ENCODE measurements around the gene KIF22.
"Not testable (repeated sequence)": the region's sequence is repeated elsewhere in the genome, so short reads cannot be mapped to it uniquely, and the experiment has no call there.

Gene KIF22

GRCh38 chr16:29815793-29816693, 25.5 kb downstream of the KIF22 start, which contains the start of gene PAGR1:
PAGR1 (plus strand) TSS chr16:29816152; CDS start chr16:29816526, 374 bp downstream.
- peak; percentile 100 for DNase-seq

DNA sequence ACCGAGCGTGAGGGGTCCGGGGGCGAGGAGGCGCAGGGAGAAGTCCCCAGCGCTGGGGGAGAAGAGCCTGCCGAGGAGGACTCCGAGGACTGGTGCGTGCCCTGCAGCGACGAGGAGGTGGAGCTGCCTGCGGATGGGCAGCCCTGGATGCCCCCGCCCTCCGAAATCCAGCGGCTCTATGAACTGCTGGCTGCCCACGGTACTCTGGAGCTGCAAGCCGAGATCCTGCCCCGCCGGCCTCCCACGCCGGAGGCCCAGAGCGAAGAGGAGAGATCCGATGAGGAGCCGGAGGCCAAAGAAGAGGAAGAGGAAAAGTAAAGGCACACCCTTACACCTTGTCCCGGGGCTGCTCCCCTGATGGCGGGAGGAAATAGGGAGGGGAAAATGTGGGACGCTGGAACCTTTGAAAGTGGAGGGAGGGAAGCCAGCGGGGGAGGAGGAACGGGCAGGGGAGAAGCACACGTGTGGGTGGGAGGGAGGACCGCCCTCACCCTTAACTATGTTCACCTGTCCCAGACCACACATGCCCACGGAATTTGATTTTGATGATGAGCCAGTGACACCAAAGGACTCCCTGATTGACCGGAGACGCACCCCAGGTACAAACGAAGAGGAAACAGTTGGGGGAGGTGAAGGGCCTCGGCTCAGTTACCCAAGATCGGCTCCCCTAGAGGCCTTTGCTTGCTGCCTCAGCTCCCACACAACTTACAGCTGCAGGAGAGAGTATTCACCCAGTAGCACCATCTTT, 26.3 kb downstream of the KIF22 start:
- peak; percentile 74 for DNase-seq

DNA sequence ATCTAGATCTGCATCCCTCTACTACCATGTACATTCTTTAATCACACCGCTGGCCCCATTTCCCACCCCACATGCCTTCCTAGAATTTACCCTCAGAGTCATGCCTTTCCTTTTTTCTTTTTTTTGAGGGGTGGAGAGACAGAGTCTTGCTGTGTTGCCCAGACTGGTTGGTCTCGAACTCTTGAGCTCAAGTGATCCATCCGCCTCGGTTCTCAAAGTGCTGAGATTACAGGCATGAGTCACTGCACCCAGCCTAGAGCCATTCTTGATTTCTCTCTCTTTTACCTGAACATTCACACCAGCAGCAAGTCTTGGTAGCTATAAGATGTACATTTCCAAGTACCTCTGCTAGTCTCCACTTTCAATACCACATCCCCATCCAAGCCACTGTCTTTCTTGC, 27.5 kb downstream of the KIF22 start:
- no peak for DNase-seq

DNA sequence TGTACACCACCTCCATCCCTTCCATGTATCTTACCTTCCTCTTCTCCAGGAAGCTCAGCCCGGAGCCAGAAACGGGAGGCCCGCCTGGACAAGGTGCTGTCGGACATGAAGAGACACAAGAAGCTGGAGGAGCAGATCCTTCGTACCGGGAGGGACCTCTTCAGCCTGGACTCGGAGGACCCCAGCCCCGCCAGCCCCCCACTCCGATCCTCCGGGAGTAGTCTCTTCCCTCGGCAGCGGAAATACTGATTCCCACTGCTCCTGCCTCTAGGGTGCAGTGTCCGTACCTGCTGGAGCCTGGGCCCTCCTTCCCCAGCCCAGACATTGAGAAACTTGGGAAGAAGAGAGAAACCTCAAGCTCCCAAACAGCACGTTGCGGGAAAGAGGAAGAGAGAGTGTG, 29.0 kb downstream of the KIF22 start:
- DNase-seq: no peak

DNA sequence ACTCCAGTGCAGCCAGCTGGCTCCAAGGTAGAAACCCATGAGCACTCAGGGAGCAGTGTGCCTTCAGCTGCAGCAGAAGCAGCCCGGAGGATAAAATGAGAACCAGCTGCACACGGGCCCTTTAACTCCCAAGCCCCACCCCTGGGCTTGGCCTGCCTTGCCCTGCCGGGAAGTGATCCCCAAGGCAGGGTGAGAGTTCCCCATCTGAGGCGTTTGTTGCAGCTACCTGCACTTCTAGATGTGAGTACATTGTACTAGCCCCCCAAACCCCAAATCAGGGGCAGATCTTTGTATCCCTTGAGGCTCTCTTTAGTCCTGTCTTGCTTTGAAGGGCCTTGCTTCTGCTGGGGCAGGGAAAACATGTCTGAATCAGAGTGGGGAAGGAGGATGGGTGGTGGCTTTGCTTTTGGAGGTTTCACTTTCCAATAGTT, 29.7 kb downstream of the KIF22 start, which contains the start of gene MVP:
MVP (plus strand) TSS at position 192 of the 431 bp plus-strand sequence. CDS start 10,088 bp downstream, outside the sequence.
- DNase-seq: peak; percentile 72

- no peak for DNase-seq
These were observed 30.4 kb downstream of the KIF22 start for GRCh38 chr16:29820730-29821642.

DNA sequence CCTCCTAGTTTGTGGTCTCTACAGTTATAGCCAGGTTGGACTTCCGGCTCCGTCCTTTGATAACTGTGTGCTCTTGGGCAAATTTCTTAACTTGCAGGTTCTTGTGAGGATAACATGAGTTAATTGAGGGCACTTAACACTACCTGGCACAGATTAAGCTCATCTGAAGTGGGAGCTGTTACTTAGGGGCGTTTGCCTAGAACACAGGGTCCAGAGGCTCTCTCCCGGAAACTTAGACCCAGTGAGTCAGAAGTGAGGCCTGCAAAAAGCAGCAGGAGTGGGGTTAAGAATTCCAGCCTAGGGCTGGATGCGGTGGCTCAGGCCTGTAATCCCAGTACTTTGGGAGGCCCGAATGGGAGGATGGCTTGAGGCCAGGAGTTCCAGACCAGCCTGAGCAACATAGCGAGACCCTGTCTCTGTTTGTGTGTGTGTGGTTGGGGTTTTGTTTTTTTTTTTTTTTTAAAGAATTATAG, 31.1 kb downstream of the KIF22 start:
- DNase-seq: no peak

DNA sequence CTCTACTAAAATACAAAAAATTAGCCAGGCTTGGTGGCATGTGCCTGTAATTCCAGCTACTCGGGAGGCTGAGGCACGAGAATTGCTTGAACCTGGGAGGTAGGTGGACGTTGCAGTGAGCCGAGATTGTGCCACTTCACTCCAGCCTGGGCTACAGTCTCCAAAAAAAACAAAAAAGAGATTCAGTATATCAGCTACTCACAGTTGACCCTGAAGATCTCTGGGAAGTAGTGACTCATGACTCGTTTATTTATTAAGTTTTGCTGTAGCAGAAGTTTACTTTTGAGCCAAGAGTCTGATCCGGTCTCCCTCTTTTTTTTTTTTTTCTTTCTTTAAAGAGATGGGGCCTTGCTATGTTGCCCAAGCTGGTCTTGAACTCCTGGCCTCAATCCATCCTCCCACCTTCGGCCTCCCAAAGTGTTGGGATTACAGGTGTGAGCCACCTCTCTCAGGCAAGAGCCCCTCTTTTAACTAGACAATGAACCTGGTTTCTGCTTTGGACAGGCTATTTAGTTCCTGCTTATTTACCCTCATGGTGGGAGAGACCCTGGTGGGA, 34.1 kb downstream of the KIF22 start:
- no peak for DNase-seq

DNA sequence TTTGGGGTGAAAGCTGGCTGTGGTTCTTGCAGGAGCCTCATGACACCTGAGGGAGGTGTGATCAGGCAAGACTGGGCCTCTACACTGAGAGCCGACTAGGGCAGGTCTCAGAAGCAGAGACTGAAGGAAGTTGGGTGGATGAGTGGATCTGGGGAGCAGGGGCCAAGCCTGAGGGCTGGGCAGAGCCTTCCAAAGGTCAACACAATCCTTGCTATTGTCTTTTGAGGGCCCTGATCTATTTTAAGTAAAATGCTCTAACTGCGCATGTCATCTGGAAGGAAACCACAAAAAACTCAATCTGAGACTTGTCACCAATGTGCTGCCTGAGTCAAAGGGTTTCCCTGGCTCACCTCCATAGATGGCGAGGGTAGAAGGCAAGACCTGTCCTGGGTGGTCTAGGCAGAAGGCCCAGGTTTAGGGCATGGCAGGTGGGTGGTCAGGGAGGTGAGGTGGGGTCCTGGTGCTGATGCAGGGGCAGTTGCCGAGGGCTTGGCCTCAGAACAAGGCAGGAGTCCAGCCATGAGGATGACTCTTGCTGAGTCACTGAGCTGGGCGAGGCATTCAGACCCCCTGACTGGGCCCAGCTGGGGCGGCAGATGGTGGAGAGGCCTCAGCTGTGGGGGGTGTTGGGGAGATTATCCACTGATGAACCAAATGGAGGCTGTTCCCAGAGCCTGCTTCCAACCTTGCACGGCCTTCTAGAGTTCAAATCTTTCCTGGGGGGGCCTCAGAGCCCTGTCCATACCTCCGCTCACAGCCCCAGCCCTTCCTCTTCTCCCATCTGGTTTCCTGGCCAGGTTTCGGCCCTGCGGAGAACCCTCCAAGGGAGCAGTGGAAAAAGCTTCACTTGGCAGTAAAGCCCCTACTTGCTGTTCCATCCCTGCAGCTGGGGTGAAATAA, 34.8 kb downstream of the KIF22 start:
- peak; percentile 86 for DNase-seq

GRCh38 chr16:29826342-29826695, 35.8 kb downstream of the KIF22 start:
- DNase-seq: no peak

- no peak for DNase-seq
These were observed 40.2 kb downstream of the KIF22 start for GRCh38 chr16:29830774-29831173.

DNA sequence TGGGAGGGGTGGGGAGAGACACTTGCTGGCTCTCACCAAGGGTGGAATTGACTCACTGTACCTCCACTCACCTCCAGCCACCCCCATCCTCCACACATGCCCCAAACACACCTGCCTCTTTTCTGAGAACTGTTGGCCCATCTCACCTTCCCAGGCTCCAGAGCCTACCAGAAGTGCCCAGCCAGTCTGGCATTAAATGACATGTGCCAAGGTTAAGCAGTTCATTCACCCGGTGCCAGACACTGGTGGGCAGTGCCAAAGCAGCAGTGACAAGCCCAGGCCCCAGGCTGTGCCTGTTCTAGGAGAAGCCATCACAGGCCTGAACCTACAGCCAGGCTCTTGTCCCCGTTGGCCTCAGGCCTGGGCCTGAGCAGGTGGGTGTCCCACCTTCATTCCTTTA, 40.9 kb downstream of the KIF22 start:
- no peak for DNase-seq

DNA sequence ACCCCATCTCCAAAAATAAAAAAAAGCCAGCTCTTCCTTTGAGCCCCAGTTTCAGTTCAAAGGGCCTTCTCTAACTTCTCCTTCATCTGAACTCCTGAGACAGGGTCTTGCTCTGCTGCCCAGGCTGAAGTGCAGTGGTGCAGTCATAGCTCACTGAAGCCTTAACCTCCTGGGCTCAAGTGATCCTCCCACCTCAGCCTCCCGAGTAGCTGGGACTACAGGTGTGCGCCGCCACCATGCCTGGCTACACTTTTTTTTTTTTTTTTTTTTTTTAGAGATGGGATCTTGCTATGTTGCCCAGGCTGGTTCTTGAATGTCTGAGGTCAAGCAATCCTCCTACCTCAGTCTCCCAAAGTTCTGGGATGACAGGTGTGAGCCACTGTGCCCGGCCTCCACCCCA, 42.7 kb downstream of the KIF22 start:
- DNase-seq: not testable (repeated sequence)

GRCh38 chr16:29834079-29834478, 43.5 kb downstream of the KIF22 start:
- DNase-seq: no peak

DNA sequence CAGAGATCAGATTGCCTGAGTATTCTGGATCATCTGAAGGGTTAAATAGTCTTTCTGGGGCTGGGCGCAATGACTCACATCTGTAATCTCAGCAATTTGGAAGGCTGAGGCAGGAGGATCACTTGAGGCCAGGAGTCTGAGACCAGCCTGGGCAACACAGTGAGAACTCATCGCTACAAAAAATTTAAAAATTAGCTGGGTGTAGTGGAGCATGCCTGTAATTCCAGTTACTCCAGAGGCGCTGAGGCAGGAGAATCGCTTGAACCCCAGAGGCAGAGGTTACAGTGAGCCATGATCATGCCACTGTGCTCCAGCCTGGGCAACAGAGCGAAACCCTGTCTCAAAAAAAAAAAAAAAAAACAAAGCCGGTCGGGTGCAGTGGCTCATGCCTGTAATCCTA, 45.4 kb downstream of the KIF22 start:
- no peak for DNase-seq

DNA sequence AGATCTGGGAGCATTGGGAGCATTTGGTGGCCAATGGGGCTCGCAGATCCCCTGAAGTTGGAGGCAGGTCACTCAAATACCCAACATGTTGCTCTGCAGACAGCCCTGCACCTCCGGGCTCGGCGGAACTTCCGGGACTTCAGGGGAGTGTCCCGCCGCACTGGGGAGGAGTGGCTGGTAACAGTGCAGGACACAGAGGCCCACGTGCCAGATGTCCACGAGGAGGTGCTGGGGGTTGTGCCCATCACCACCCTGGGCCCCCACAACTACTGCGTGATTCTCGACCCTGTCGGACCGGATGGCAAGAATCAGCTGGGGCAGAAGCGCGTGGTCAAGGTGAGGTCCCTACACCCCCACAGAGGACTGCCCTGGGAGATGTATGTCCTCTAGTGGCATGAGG, 46.1 kb downstream of the KIF22 start:
- no peak for DNase-seq

DNA sequence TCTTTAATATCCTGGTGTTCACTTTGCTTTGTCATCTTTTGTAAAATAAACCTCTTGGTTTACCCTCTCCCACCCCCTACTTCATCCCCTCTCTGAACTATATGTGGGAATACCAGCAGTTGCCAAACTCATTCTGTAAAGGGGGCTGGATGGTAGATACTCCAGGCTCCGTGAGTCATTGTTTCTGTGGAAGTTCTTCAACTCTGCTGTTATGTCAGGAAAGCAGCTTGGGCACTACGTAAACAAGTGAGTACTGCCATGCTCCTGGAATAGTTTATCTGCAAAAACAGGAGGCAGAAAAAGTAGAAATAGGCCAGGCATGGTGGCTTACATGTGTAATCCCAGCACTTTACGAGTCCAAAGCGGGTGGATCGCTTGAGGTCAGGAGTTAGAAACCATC, 47.3 kb downstream of the KIF22 start:
- DNase-seq: no peak

DNA sequence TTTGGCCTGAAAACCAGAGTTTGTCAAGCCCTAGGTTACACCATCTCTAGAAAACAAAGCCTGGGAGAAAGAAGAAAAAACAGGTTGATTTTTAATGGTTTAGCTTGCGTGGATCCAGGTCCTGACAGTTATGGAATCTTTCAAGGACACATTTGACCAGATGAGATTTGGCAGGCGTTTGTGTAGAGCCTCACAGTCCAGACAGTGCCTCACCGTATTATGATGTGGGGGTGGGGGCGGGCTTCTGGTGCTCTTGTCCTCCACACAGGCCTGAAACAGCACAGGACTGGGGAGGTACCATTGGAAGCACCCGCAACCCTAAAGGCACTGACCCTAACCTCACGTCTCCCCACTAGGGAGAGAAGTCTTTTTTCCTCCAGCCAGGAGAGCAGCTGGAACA, 49.3 kb downstream of the KIF22 start:
- DNase-seq: no peak

GRCh38 chr16:29840240-29840639, 49.7 kb downstream of the KIF22 start:
- no peak for DNase-seq

- DNase-seq: no peak
These were observed 51.1 kb downstream of the KIF22 start for GRCh38 chr16:29841631-29842030.

GRCh38 chr16:29842732-29843346, 52.3 kb downstream of the KIF22 start:
- DNase-seq: no peak

All from activated CD4-positive, alpha-beta T cell treated with anti-CD3 and anti-CD28 coated beads, Interleukin-2, amount 50 U/mL, for 16 hours (primary cell).